Ishikawa (cell line): ENCODE data around the gene HMX1.

Experiments
- CEBPB ChIP-seq: IDR thresholded peaks from 2 replicates; pipeline ENCODE4 v1.6.1; 2012
- CREB1 ChIP-seq: IDR thresholded peaks from 2 replicates; pipeline ENCODE4 v1.6.1; 2012; ENCODE audit warnings: low read depth
- EGR1 ChIP-seq: IDR thresholded peaks from 2 replicates; pipeline ENCODE4 v1.6.1; 2012
- EP300 ChIP-seq: IDR thresholded peaks from 2 replicates; pipeline ENCODE4 v1.6.1; 2012; ENCODE audit warnings: borderline replicate concordance
- FOXM1 ChIP-seq: IDR thresholded peaks from 2 replicates; pipeline ENCODE4 v1.6.1; 2012; ENCODE audit warnings: low read depth, borderline replicate concordance
- NFIC ChIP-seq: IDR thresholded peaks from 2 replicates; pipeline ENCODE4 v1.6.1; 2012
- RAD21 ChIP-seq: IDR thresholded peaks from 2 replicates; pipeline ENCODE4 v1.6.1; 2012; ENCODE audit warnings: low read depth
- TAF1 ChIP-seq: IDR thresholded peaks from 2 replicates; pipeline ENCODE4 v1.6.1; 2012; ENCODE audit warnings: low read depth, mild to moderate bottlenecking
- TCF12 ChIP-seq: IDR thresholded peaks from 2 replicates; pipeline ENCODE4 v1.6.1; 2012; ENCODE audit warnings: low read depth
- TEAD4 ChIP-seq: IDR thresholded peaks from 2 replicates; pipeline ENCODE4 v1.6.1; 2012
- YY1 ChIP-seq: IDR thresholded peaks from 2 replicates; pipeline ENCODE4 v1.6.1; 2012; ENCODE audit warnings: low read depth
- ZBTB7A ChIP-seq: IDR thresholded peaks from 2 replicates; pipeline ENCODE4 v1.6.1; 2012; ENCODE audit warnings: low read depth
- TF ChIP-seq, protein P1 (sequence below): IDR thresholded peaks from 2 replicates; pipeline ENCODE4 v1.6.1; 2012
- TF ChIP-seq, protein P2 (sequence below): IDR thresholded peaks from 2 replicates; pipeline ENCODE4 v1.6.1; 2012; ENCODE audit warnings: low read depth, mild to moderate bottlenecking
- TF ChIP-seq, protein P3 (sequence below): IDR thresholded peaks from 2 replicates; pipeline ENCODE4 v1.6.1; 2012

The HMX1 gene

DNA sequence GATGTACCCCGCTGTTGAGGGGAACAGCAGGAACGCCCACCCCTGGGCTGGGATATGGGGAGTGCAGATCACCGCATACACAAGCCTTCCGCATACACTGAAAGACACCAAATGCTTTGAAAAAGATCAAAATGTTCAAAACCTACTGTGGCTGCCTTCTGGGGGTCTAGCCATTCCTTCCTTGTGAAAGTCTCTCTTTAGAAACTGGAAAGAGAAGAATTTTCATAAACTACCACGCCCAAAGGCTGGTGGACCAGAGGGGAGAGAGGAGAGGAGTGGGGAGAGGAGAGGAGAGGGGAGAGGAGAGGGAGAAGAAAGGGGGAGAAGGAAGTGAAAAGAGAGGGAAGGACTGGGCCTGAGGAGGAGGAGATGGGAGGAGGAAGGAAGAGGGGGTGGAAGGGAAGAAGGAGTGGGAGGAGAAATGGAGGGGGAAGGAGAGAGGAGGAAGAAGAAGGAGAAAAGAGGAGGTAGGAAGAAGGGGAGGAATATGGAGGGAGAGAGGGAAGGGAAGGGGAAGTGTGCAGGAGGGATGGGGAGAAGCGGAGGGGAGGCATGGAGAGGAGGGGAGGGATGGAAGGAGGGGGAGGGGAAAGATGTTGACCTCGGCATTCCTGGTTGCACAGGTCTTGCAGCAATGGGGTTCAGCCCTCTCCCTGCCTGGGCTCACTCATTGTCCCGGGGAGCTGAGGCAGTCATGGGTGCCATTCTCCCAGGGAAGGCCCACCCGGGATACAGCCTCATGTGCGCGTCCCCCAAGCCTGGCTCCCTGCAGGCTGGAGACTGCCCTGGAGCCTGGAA lies 5.5 kb upstream of the HMX1 start:
- TF ChIP-seq NFIC (no peak), ZBTB7A (no peak), EP300 (no peak), CEBPB (no peak), CREB1 (no peak), TAF1 (no peak), EGR1 (no peak), FOXM1 (no peak), TCF12 (no peak), RAD21 (no peak), YY1 (no peak), TEAD4 (no peak)
- TF ChIP-seq, protein P1, sequence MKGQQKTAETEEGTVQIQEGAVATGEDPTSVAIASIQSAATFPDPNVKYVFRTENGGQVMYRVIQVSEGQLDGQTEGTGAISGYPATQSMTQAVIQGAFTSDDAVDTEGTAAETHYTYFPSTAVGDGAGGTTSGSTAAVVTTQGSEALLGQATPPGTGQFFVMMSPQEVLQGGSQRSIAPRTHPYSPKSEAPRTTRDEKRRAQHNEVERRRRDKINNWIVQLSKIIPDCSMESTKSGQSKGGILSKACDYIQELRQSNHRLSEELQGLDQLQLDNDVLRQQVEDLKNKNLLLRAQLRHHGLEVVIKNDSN = no peak
- TF ChIP-seq, protein P2, sequence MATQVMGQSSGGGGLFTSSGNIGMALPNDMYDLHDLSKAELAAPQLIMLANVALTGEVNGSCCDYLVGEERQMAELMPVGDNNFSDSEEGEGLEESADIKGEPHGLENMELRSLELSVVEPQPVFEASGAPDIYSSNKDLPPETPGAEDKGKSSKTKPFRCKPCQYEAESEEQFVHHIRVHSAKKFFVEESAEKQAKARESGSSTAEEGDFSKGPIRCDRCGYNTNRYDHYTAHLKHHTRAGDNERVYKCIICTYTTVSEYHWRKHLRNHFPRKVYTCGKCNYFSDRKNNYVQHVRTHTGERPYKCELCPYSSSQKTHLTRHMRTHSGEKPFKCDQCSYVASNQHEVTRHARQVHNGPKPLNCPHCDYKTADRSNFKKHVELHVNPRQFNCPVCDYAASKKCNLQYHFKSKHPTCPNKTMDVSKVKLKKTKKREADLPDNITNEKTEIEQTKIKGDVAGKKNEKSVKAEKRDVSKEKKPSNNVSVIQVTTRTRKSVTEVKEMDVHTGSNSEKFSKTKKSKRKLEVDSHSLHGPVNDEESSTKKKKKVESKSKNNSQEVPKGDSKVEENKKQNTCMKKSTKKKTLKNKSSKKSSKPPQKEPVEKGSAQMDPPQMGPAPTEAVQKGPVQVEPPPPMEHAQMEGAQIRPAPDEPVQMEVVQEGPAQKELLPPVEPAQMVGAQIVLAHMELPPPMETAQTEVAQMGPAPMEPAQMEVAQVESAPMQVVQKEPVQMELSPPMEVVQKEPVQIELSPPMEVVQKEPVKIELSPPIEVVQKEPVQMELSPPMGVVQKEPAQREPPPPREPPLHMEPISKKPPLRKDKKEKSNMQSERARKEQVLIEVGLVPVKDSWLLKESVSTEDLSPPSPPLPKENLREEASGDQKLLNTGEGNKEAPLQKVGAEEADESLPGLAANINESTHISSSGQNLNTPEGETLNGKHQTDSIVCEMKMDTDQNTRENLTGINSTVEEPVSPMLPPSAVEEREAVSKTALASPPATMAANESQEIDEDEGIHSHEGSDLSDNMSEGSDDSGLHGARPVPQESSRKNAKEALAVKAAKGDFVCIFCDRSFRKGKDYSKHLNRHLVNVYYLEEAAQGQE = no peak
- TF ChIP-seq, protein P3, sequence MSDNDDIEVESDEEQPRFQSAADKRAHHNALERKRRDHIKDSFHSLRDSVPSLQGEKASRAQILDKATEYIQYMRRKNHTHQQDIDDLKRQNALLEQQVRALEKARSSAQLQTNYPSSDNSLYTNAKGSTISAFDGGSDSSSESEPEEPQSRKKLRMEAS = no peak

DNA sequence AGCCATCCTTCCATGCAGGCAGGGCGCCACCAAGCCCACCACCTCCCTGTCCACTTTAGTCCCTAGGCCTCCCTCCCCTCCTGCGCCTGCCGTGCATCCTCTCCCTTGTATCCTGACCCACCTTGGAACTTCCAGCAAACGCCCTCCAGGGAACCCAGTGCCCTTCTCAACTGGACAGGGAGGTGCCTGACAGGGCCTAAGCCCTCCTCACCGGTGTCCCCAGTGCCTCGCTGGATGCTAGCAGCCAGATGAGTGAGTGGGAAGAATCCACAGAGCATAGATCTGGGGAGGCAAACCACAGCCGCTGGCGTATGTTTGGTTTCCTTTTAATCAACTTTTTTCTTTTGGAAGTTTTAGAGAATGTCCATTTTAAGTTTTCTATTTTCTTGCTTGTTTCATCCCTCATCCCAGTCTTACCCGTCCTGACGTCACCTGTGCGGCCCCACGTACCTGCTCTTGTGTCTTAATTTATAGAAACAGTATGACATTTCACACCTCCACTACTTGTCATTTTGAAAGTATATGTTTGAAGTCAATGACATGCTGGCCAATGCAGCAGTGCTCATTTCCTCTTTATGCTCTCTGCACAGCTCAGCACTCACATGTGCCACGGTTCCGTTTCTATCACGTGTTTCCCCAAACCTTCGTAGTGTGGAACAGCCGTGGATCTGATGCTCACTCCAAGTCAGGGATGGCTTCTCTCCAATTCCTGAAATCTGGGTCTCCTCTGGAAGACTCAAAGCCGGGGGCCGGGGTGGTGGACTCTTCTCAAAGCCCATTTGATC lies 3.4 kb upstream of the HMX1 start:
- no peak for TF ChIP-seq FOXM1
- TF ChIP-seq CEBPB = no peak
- no peak for TF ChIP-seq TAF1
- TF ChIP-seq YY1 = no peak
- TF ChIP-seq, protein P2 = no peak
- TF ChIP-seq CREB1 = no peak
- TF ChIP-seq, protein P3 = no peak
- TF ChIP-seq ZBTB7A = no peak
- no peak for TF ChIP-seq TEAD4
- TF ChIP-seq TCF12 = no peak
- no peak for TF ChIP-seq RAD21

DNA sequence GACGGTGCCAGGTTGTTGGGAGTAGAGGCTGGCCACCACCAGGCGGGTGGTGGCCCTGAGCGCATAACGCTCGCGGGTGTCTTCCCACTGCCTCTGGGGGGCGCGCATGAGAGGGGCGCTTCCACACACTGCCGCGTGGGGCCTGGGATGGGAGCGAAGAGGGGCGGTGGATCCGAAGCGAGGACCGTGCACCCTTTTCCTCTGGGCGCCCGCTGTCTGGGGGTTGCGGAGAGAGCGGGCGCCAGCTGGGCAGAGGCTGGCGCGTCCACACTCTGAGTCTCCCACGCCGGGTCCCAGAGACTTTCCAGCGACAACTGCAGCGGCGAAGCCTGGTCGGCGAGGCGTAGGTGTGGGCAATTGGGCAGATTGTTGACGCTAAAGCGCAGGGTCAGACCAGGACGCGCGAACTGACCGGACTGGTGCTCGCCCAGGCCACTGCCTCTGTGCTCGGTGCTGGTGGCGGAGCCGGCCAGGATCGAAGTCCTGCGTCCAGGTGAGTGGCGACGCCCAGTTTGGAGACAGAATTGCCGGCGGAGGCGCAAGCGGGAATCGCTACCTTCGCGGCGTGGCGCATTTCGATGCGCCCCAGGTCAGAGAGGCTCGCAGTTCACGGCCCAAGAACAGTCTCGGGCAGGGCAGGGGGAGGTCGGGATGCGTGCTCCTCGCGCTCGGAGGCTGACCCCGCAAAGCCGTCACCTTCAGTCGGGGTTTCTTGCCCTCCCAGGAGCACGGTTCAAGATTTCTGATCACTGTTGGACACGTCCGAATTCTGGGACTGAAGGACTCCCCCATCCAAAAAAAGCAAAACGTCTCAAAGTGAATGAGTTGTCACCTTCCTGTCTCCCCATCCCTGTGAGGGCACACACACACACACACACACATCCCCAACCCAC lies 2.6 kb upstream of the HMX1 start:
- TF ChIP-seq EP300 (no peak), FOXM1 (no peak), TCF12 (no peak), CEBPB (no peak), CREB1 (no peak), TAF1 (no peak), YY1 (no peak), NFIC (no peak), TEAD4 (no peak)
- TF ChIP-seq, protein P2 = no peak
- TF ChIP-seq, protein P1 = no peak
